ENCODE results near the gene EEFSEC.

EEFSEC gene

DNA sequence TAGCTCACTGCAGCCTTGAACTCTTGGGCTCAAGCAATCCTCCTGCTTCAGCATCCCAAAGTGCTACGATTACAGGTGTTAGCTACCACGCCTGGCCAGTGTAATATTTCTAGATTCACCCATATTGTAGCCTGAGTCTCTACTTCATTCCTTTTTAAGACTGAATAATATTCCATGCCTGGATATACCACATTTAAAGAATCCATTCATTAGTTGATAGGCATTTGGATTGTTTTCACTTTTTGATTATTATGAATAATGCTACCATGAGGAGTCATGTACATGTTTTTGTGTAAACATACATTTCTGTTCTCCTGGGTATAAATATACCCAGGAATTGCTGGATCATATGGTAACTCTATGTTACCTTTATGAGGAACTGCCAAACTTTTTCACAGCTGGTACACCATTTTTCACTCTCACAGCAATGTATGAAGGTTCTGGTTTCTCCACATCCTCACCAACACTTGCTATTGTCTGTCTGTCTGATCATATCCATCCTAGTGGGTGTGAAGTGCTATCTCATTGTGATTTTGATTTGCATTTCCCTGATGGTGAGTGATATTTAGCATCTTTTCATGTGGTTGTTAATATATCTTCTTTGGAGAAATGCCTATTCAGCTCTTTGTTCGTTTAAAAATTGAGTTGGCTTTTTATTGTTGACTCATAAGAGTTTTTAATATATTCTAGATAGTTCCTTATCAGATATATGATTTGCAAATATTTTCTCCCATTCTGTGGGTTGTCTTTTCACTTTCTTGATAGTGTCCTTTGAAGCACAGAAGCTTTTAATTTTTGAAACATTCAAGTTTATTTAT lies 32.6 kb downstream of the EEFSEC start:
- no peak overlapping the region for H2AFZ ChIP-seq (ENCODE audit: low read length, unreplicated experiment)
- peaks cover 4% of the 10 kb centered on the region for H3K4me1 ChIP-seq (ENCODE audit: control insufficient read depth, insufficient read depth, low read length, unreplicated experiment)
- no peak overlapping the region for H3K27ac ChIP-seq (ENCODE audit: low read depth, low read length)
- H3K79me2 ChIP-seq (ENCODE audit: control insufficient read depth, insufficient read depth, low read length, unreplicated experiment), result peaks cover 7% of the 10 kb centered on the region
- no peaks in the 10 kb centered on the region for H3K27me3 ChIP-seq (ENCODE audit: insufficient read depth, low read length)
- H3K4me3 ChIP-seq (ENCODE audit: low read depth, low read length), result no peak overlapping the region
- H3K36me3 ChIP-seq (ENCODE audit: insufficient read depth, low read length), result no peaks in the 10 kb centered on the region

- H2AFZ ChIP-seq (ENCODE audit: low read length, unreplicated experiment), result no peak overlapping the region
- H3K4me3 ChIP-seq (ENCODE audit: low read depth, low read length), result no peak overlapping the region
- H3K4me1 ChIP-seq (ENCODE audit: control insufficient read depth, insufficient read depth, low read length, unreplicated experiment), result peaks cover 4% of the 10 kb centered on the region
- no peaks in the 10 kb centered on the region for H3K27me3 ChIP-seq (ENCODE audit: insufficient read depth, low read length)
- peaks cover 7% of the 10 kb centered on the region for H3K79me2 ChIP-seq (ENCODE audit: control insufficient read depth, insufficient read depth, low read length, unreplicated experiment)
- no peaks in the 10 kb centered on the region for H3K36me3 ChIP-seq (ENCODE audit: insufficient read depth, low read length)
- no peak overlapping the region for H3K27ac ChIP-seq (ENCODE audit: low read depth, low read length)
These were observed 34.2 kb downstream of the EEFSEC start for GRCh38 chr3:128187495-128187894.

- H3K79me2 ChIP-seq (ENCODE audit: control insufficient read depth, insufficient read depth, low read length, unreplicated experiment), result peaks cover 7% of the 10 kb centered on the region
- no peak overlapping the region for H3K27ac ChIP-seq (ENCODE audit: low read depth, low read length)
- no peak overlapping the region for H2AFZ ChIP-seq (ENCODE audit: low read length, unreplicated experiment)
These were observed 35.0 kb downstream of the EEFSEC start for GRCh38 chr3:128188326-128188725.

GRCh38 chr3:128188956-128189355 lies 35.7 kb downstream of the EEFSEC start:
- no peaks in the 10 kb centered on the region for H3K27me3 ChIP-seq (ENCODE audit: insufficient read depth, low read length)
- no peak overlapping the region for H3K27ac ChIP-seq (ENCODE audit: low read depth, low read length)
- no peaks in the 10 kb centered on the region for H3K36me3 ChIP-seq (ENCODE audit: insufficient read depth, low read length)
- H3K79me2 ChIP-seq (ENCODE audit: control insufficient read depth, insufficient read depth, low read length, unreplicated experiment), result peaks cover 7% of the 10 kb centered on the region
- H3K4me1 ChIP-seq (ENCODE audit: control insufficient read depth, insufficient read depth, low read length, unreplicated experiment), result peaks cover 4% of the 10 kb centered on the region
- H3K4me3 ChIP-seq (ENCODE audit: low read depth, low read length), result no peak overlapping the region
- no peak overlapping the region for H2AFZ ChIP-seq (ENCODE audit: low read length, unreplicated experiment)

More at GRCh38 chr3:128188326-128188725, 35.0 kb downstream of the EEFSEC start:
- no peak overlapping the region for H3K4me3 ChIP-seq (ENCODE audit: low read depth, low read length)
- no peaks in the 10 kb centered on the region for H3K27me3 ChIP-seq (ENCODE audit: insufficient read depth, low read length)
- H3K4me1 ChIP-seq (ENCODE audit: control insufficient read depth, insufficient read depth, low read length, unreplicated experiment), result peaks cover 4% of the 10 kb centered on the region
- no peaks in the 10 kb centered on the region for H3K36me3 ChIP-seq (ENCODE audit: insufficient read depth, low read length)

- Histone ChIP-seq H3K36me3 (ENCODE audit: insufficient read depth, low read length) (no peaks in the 10 kb centered on the region), H3K27ac (ENCODE audit: low read depth, low read length) (no peak overlapping the region), H2AFZ (ENCODE audit: low read length, unreplicated experiment) (no peak overlapping the region), H3K27me3 (ENCODE audit: insufficient read depth, low read length) (no peaks in the 10 kb centered on the region), H3K79me2 (ENCODE audit: control insufficient read depth, insufficient read depth, low read length, unreplicated experiment) (peaks cover 7% of the 10 kb centered on the region), H3K4me1 (ENCODE audit: control insufficient read depth, insufficient read depth, low read length, unreplicated experiment) (peaks cover 4% of the 10 kb centered on the region), H3K4me3 (ENCODE audit: low read depth, low read length) (no peak overlapping the region)
These were observed 37.2 kb downstream of the EEFSEC start for GRCh38 chr3:128190501-128190900.

DNA sequence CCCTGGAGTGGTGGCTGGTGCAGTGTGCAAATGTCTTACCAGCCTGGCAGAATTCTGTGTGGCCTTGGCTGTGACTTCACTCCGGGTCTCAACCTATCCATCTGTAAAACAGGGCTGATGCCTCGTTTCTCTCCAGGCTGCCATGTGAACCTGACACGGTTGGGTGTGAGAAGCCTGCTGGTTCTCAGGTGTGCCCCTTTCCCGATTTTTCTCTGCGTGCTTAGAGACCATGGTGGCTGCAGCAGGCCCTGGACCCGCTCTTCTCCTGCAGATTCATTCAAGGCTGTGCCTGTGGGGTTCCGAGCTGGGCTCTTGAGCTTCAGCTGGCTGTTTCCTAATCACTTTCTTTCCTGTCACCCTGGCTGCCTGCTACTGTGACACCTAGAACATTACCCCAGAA lies 38.9 kb downstream of the EEFSEC start:
- H3K79me2 ChIP-seq (ENCODE audit: control insufficient read depth, insufficient read depth, low read length, unreplicated experiment), result peaks cover 5% of the 10 kb centered on the region
- no peaks in the 10 kb centered on the region for H3K36me3 ChIP-seq (ENCODE audit: insufficient read depth, low read length)
- H3K4me1 ChIP-seq (ENCODE audit: control insufficient read depth, insufficient read depth, low read length, unreplicated experiment), result peaks cover 4% of the 10 kb centered on the region
- no peak overlapping the region for H3K4me3 ChIP-seq (ENCODE audit: low read depth, low read length)
- H3K27ac ChIP-seq (ENCODE audit: low read depth, low read length), result no peak overlapping the region
- H3K27me3 ChIP-seq (ENCODE audit: insufficient read depth, low read length), result no peaks in the 10 kb centered on the region
- no peak overlapping the region for H2AFZ ChIP-seq (ENCODE audit: low read length, unreplicated experiment)

DNA sequence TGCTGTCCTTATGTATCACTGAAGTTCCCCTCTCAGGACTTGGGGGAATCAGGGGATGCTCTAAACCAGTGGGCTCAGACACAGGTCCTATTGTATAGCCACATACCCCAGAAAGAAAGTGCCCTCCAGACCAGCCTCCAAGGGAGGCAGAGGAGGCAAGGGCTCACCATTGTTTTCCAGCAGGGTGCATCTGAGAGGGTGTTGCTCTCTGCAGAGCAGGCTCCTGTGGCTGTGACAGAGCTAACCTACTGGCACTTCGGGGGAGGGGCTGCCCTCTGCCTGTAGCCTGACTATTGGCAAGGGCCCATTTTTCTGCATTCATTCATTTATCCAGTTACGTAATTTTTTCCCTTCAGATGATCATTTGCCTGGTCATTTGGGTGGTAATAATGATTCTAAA lies 39.9 kb downstream of the EEFSEC start:
- Histone ChIP-seq H3K36me3 (ENCODE audit: insufficient read depth, low read length) (no peaks in the 10 kb centered on the region), H3K4me3 (ENCODE audit: low read depth, low read length) (no peak overlapping the region), H3K4me1 (ENCODE audit: control insufficient read depth, insufficient read depth, low read length, unreplicated experiment) (peaks cover 4% of the 10 kb centered on the region), H2AFZ (ENCODE audit: low read length, unreplicated experiment) (no peak overlapping the region), H3K79me2 (ENCODE audit: control insufficient read depth, insufficient read depth, low read length, unreplicated experiment) (peaks cover 5% of the 10 kb centered on the region), H3K27ac (ENCODE audit: low read depth, low read length) (no peak overlapping the region), H3K27me3 (ENCODE audit: insufficient read depth, low read length) (no peaks in the 10 kb centered on the region)

DNA sequence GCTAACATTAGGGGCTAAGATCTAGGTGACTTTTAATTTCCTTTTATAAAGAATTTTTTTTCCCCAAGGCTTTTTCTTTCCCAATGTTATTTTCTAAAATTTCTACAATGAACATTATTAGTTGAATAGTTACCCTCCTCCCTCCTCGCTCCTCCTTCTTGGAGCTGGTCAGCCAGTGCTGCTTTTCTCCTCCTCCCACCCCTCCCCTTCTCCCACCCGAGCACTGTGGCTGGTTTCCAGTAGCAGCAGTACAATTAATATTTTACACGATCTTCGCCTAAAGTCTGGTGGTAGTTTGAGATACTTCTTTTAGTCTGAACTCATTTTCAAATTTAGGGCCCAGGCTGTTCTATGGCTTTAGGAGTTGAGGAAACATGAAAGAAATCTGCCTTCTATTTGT lies 41.6 kb downstream of the EEFSEC start:
- no peaks in the 10 kb centered on the region for H3K27me3 ChIP-seq (ENCODE audit: insufficient read depth, low read length)
- H3K4me3 ChIP-seq (ENCODE audit: low read depth, low read length), result no peak overlapping the region
- no peaks in the 10 kb centered on the region for H3K79me2 ChIP-seq (ENCODE audit: control insufficient read depth, insufficient read depth, low read length, unreplicated experiment)
- H2AFZ ChIP-seq (ENCODE audit: low read length, unreplicated experiment), result no peak overlapping the region
- no peak overlapping the region for H3K27ac ChIP-seq (ENCODE audit: low read depth, low read length)
- H3K4me1 ChIP-seq (ENCODE audit: control insufficient read depth, insufficient read depth, low read length, unreplicated experiment), result no peaks in the 10 kb centered on the region
- no peaks in the 10 kb centered on the region for H3K36me3 ChIP-seq (ENCODE audit: insufficient read depth, low read length)

- no peak overlapping the region for H3K4me3 ChIP-seq (ENCODE audit: low read depth, low read length)
- H3K27ac ChIP-seq (ENCODE audit: low read depth, low read length), result no peak overlapping the region
- H3K4me1 ChIP-seq (ENCODE audit: control insufficient read depth, insufficient read depth, low read length, unreplicated experiment), result no peaks in the 10 kb centered on the region
- H3K27me3 ChIP-seq (ENCODE audit: insufficient read depth, low read length), result no peaks in the 10 kb centered on the region
- no peaks in the 10 kb centered on the region for H3K79me2 ChIP-seq (ENCODE audit: control insufficient read depth, insufficient read depth, low read length, unreplicated experiment)
- no peak overlapping the region for H2AFZ ChIP-seq (ENCODE audit: low read length, unreplicated experiment)
- H3K36me3 ChIP-seq (ENCODE audit: insufficient read depth, low read length), result no peaks in the 10 kb centered on the region
These were observed 42.1 kb downstream of the EEFSEC start for GRCh38 chr3:128195369-128195768.

GRCh38 chr3:128195802-128196201 lies 42.5 kb downstream of the EEFSEC start:
- no peak overlapping the region for H3K27ac ChIP-seq (ENCODE audit: low read depth, low read length)

DNA sequence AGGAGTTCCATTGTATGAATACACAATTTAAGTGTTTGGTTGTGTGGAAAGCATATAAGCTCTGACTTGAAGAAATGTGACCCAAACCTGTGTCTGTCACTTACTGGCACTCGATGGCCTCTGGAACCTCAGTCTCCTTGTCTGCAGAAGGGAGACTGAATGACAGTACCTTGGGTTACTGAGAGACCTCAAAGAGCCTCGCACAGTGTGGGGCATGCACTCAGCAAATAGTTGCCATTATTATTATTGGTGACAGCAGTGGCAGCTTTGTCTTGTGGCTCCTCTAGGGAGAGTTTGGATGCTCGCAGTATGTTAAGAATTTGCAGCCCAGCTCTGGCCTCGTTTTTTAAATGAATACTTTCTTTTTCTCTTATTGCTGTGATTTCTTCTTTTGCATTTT lies 43.4 kb downstream of the EEFSEC start:
- Histone ChIP-seq H3K4me1 (ENCODE audit: control insufficient read depth, insufficient read depth, low read length, unreplicated experiment) (no peaks in the 10 kb centered on the region), H3K4me3 (ENCODE audit: low read depth, low read length) (no peak overlapping the region), H3K36me3 (ENCODE audit: insufficient read depth, low read length) (no peaks in the 10 kb centered on the region), H2AFZ (ENCODE audit: low read length, unreplicated experiment) (no peak overlapping the region), H3K27me3 (ENCODE audit: insufficient read depth, low read length) (no peaks in the 10 kb centered on the region), H3K79me2 (ENCODE audit: control insufficient read depth, insufficient read depth, low read length, unreplicated experiment) (peaks cover 3% of the 10 kb centered on the region), H3K27ac (ENCODE audit: low read depth, low read length) (no peak overlapping the region)

More at GRCh38 chr3:128195802-128196201, 42.5 kb downstream of the EEFSEC start:
- no peak overlapping the region for H3K4me3 ChIP-seq (ENCODE audit: low read depth, low read length)
- no peaks in the 10 kb centered on the region for H3K36me3 ChIP-seq (ENCODE audit: insufficient read depth, low read length)
- H3K27me3 ChIP-seq (ENCODE audit: insufficient read depth, low read length), result no peaks in the 10 kb centered on the region
- no peak overlapping the region for H2AFZ ChIP-seq (ENCODE audit: low read length, unreplicated experiment)
- H3K4me1 ChIP-seq (ENCODE audit: control insufficient read depth, insufficient read depth, low read length, unreplicated experiment), result no peaks in the 10 kb centered on the region
- peaks cover 3% of the 10 kb centered on the region for H3K79me2 ChIP-seq (ENCODE audit: control insufficient read depth, insufficient read depth, low read length, unreplicated experiment)

Measured in ACC112 (cell line).